GM18498 (cell line): ENCODE data around the gene CCDC192.

Experiments used
- ATAC-seq: cut with Tn5 transposase; IDR thresholded peaks from one replicate; pipeline ENCODE4 v1.9.1; 2021; ENCODE audit warnings: mild to moderate bottlenecking, moderate library complexity; ENCODE audit not compliant: unreplicated experiment

CCDC192 gene

GRCh38 chr5:127805448-127805847 lies 102.3 kb downstream of the CCDC192 start:
- ATAC-seq: no peak

- ATAC-seq: no peak
Measured at GRCh38 chr5:127806776-127807175, 103.6 kb downstream of the CCDC192 start.

- ATAC-seq: no peak
Measured at GRCh38 chr5:127809533-127809932, 106.3 kb downstream of the CCDC192 start.

- ATAC-seq: no peak
Measured at GRCh38 chr5:127810017-127810416, 106.8 kb downstream of the CCDC192 start.

GRCh38 chr5:127810707-127811490 lies 107.7 kb downstream of the CCDC192 start:
- ATAC-seq: no peak

GRCh38 chr5:127812570-127812969 lies 109.4 kb downstream of the CCDC192 start:
- no peak for ATAC-seq

- ATAC-seq: no peak
Measured at GRCh38 chr5:127813633-127814587, 110.7 kb downstream of the CCDC192 start.

- ATAC-seq: no peak
Measured at GRCh38 chr5:127814588-127814973, 111.4 kb downstream of the CCDC192 start.

- peak; percentile 93 for ATAC-seq
Measured at GRCh38 chr5:127820910-127821553, 117.8 kb downstream of the CCDC192 start.

- ATAC-seq: no peak
Measured at GRCh38 chr5:127821896-127822295, 118.7 kb downstream of the CCDC192 start.

- ATAC-seq: no peak
Measured at GRCh38 chr5:127824126-127824525, 120.9 kb downstream of the CCDC192 start.

GRCh38 chr5:127826011-127826410 lies 122.8 kb downstream of the CCDC192 start:
- ATAC-seq: no peak

- ATAC-seq: no peak
Measured at GRCh38 chr5:127827451-127827850, 124.3 kb downstream of the CCDC192 start.

GRCh38 chr5:127830157-127830556 lies 127.0 kb downstream of the CCDC192 start:
- no peak for ATAC-seq

GRCh38 chr5:127830829-127831598 lies 127.8 kb downstream of the CCDC192 start:
- ATAC-seq: no peak

GRCh38 chr5:127832067-127832466 lies 128.9 kb downstream of the CCDC192 start:
- ATAC-seq: no peak

GRCh38 chr5:127834094-127834531 lies 130.9 kb downstream of the CCDC192 start:
- ATAC-seq: peak; percentile 62

GRCh38 chr5:127834554-127834953 lies 131.4 kb downstream of the CCDC192 start:
- no peak for ATAC-seq

GRCh38 chr5:127838661-127839060 lies 135.5 kb downstream of the CCDC192 start:
- ATAC-seq: no peak

GRCh38 chr5:127839072-127839471 lies 135.9 kb downstream of the CCDC192 start:
- no peak for ATAC-seq
